ENCODE results near the gene KRT86.

- TF ChIP-seq SCRT1 (tag by site-specific recombination; IDR thresholded peaks at IDR 0.05; ENCODE audit: borderline replicate concordance): no peak
- TF ChIP-seq, protein P1, sequence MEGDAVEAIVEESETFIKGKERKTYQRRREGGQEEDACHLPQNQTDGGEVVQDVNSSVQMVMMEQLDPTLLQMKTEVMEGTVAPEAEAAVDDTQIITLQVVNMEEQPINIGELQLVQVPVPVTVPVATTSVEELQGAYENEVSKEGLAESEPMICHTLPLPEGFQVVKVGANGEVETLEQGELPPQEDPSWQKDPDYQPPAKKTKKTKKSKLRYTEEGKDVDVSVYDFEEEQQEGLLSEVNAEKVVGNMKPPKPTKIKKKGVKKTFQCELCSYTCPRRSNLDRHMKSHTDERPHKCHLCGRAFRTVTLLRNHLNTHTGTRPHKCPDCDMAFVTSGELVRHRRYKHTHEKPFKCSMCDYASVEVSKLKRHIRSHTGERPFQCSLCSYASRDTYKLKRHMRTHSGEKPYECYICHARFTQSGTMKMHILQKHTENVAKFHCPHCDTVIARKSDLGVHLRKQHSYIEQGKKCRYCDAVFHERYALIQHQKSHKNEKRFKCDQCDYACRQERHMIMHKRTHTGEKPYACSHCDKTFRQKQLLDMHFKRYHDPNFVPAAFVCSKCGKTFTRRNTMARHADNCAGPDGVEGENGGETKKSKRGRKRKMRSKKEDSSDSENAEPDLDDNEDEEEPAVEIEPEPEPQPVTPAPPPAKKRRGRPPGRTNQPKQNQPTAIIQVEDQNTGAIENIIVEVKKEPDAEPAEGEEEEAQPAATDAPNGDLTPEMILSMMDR (tag by site-specific recombination; IDR thresholded peaks at IDR 0.05): no peak
- TF ChIP-seq ZNF174 (tag by site-specific recombination; IDR thresholded peaks at IDR 0.05): no peak
- no peak for TF ChIP-seq ZNF114 (tag by site-specific recombination; IDR thresholded peaks at IDR 0.05)
These were observed 12.2 kb upstream of the KRT86 start for GRCh38 chr12:52262286-52262685.
